Right cardiac atrium (tissue), 5 donors: ENCODE data around the gene PDZRN3. TPM values are rescaled to one million over a fixed set of nuclear protein-coding genes. Genes with fewer than 3 reads are reported as not detected.

Source experiments
- ATAC-seq, 2 donors: fragments of 200-7000 bp; cut with Tn5 transposase; one replicate each; pipeline versions ENCODE4 v1.8.0 to v1.9.1; 2020; ENCODE audit warnings: moderate library complexity in 2 of 2, mild to moderate bottlenecking in 1 of 2
- DNase-seq, 3 donors: peaks; one replicate each; pipeline ENCODE4 v3.0.0-alpha.2; 2020
- H3K27ac ChIP-seq: one replicate; pipeline ENCODE4 v1.5.1; 2013; ENCODE audit warnings: mild to moderate bottlenecking, low read length, control low read depth, moderate library complexity
- H3K27me3 ChIP-seq: one replicate; pipeline ENCODE4 v1.6.1; 2013; ENCODE audit not compliant: control insufficient read depth, insufficient read depth
- H3K4me1 ChIP-seq: one replicate; pipeline ENCODE4 v1.6.1; 2013; ENCODE audit warnings: low read length; ENCODE audit not compliant: control insufficient read depth, insufficient read depth
- H3K4me3 ChIP-seq: one replicate; pipeline ENCODE4 v1.5.1; 2013; ENCODE audit warnings: low read length, control low read depth
- H3K9me3 ChIP-seq: one replicate; pipeline ENCODE4 v1.6.1; 2013; ENCODE audit warnings: low read length; ENCODE audit not compliant: control insufficient read depth
- WGBS: extraction: QIAGEN DNeasy Blood & Tissue Kit; methylation state at CpG from one replicate; pipeline ENCODE4 v1.1.7; 2013; 5-methylcytosine and 5-hydroxymethylcytosine counted together
- intact Hi-C, 4 donors: fragments of 100-400 bp; cut with DNase I; formaldehyde crosslinking; loops; one replicate each; pipeline versions ENCODE4 v1.11.0 to v1.14.0; 2022 to 2023
- polyA plus RNA-seq: library from polyadenylated mRNA; stranded (reverse); fragments of 200-250 nt; gene quantifications from one replicate; pipeline ENCODE4 v1.2.3, GENCODE V29; 2013
- total RNA-seq, 4 donors: library from RNA; stranded (reverse); fragmentation: NEBNext Ultra II Directional; extraction: Animal tissue kit (Norgen Biotek cat#: 25700); gene quantifications; one replicate each; pipeline ENCODE4 v1.2.1, GENCODE V29; 2021
- donor health status: healthy with polysubstance abuse.
- donor health status: DM: no; HTN: yes; CAD: no.
- donor health status: DM: no; HTN: no; CAD: no.
- donor health status: DM: no; HTN: yes; CAD: no; lungs with severe emphysema.
- donor health status: DM: yes; HTN: yes; CAD: no.

PDZRN3 gene
- total and polyA plus RNA-seq, 5 donors = 49.8 to 96.5 (median 70.1) TPM

GRCh38 chr3:73504239-73504638 is 120.5 kb downstream of the PDZRN3 start:
- H3K27ac ChIP-seq = peak overlapping the region; percentile 56
- no peak for ATAC-seq
- peaks cover 3% of the 10 kb centered on the region for H3K4me1 ChIP-seq
- no peak for DNase-seq
- 60% methylated on average over 3 of the region's 3 CpGs for WGBS
- intact Hi-C loops = loop anchor here (5.0 to 10.0 kb wide), 5 partner anchors 47 to 402 kb away; no protein-coding TSS in a partner anchor
- H3K27me3 ChIP-seq = no peaks in the 10 kb centered on the region
- H3K9me3 ChIP-seq = no peaks in the 10 kb centered on the region
- H3K4me3 ChIP-seq = no peak overlapping the region

- Histone ChIP-seq H3K4me3 (no peak overlapping the region), H3K4me1 (peaks cover 5% of the 10 kb centered on the region), H3K27me3 (no peaks in the 10 kb centered on the region), H3K27ac (no peak overlapping the region), H3K9me3 (no peaks in the 10 kb centered on the region)
- intact Hi-C loops = loop anchor here (2.0 to 10.0 kb wide), 6 partner anchors 46 to 403 kb away; no protein-coding TSS in a partner anchor
- ATAC-seq (no peak), DNase-seq (no peak)
- 41% methylated on average over 4 of the region's 4 CpGs for WGBS
Measured at GRCh38 chr3:73503781-73504180, 121.0 kb downstream of the PDZRN3 start.

- DNase-seq (peak; percentile 73 to 78 (median 75)), ATAC-seq (peak; percentile 48 to 75)
- no peak overlapping the region for H3K27ac ChIP-seq
- H3K27me3 ChIP-seq = no peaks in the 10 kb centered on the region
- no peaks in the 10 kb centered on the region for H3K9me3 ChIP-seq
- H3K4me1 ChIP-seq = peaks cover 2% of the 10 kb centered on the region
- WGBS = 33% methylated on average over 6 of the region's 6 CpGs
- intact Hi-C loops = loop anchor here (2.0 to 10.0 kb wide), 6 partner anchors 46 to 402 kb away; no protein-coding TSS in a partner anchor
- H3K4me3 ChIP-seq = no peak overlapping the region
Measured at GRCh38 chr3:73502609-73503583, 121.8 kb downstream of the PDZRN3 start.

GRCh38 chr3:73500321-73500720 is 124.4 kb downstream of the PDZRN3 start:
- 95% methylated on average over 1 of the region's 1 CpG for WGBS
- peaks cover 2% of the 10 kb centered on the region for H3K4me1 ChIP-seq
- DNase-seq = no peak
- no peak overlapping the region for H3K27ac ChIP-seq
- no peak overlapping the region for H3K4me3 ChIP-seq
- H3K9me3 ChIP-seq = no peaks in the 10 kb centered on the region
- intact Hi-C loops = loop anchor here (5.0 to 10.0 kb wide), 5 partner anchors 43 to 398 kb away; no protein-coding TSS in a partner anchor
- no peak for ATAC-seq
- H3K27me3 ChIP-seq = no peaks in the 10 kb centered on the region

GRCh38 chr3:73499787-73500186 is 125.0 kb downstream of the PDZRN3 start:
- Histone ChIP-seq H3K9me3 (no peaks in the 10 kb centered on the region), H3K27ac (no peak overlapping the region), H3K27me3 (no peaks in the 10 kb centered on the region), H3K4me3 (no peak overlapping the region), H3K4me1 (peaks cover 2% of the 10 kb centered on the region)
- intact Hi-C loops = loop anchor here (2.0 to 10.0 kb wide), 6 partner anchors 42 to 399 kb away; no protein-coding TSS in a partner anchor
- ATAC-seq = no peak
- 96% methylated on average over 3 of the region's 3 CpGs for WGBS
- no peak for DNase-seq

- 79% methylated on average over 23 of the region's 23 CpGs for WGBS
- ATAC-seq = peak; percentile 33 to 43
- H3K4me1 ChIP-seq = peaks cover 2% of the 10 kb centered on the region
Measured at GRCh38 chr3:73498764-73499622, 125.7 kb downstream of the PDZRN3 start.

GRCh38 chr3:73497646-73498406 is 126.9 kb downstream of the PDZRN3 start:
- H3K4me1 ChIP-seq = peaks cover 7% of the 10 kb centered on the region

More at GRCh38 chr3:73498764-73499622, 125.7 kb downstream of the PDZRN3 start:
- no peaks in the 10 kb centered on the region for H3K9me3 ChIP-seq
- intact Hi-C loops = loop anchor here in 1 of 4 donors (2.0 kb wide), 1 partner anchor 398 kb away; no protein-coding TSS in a partner anchor
- H3K27me3 ChIP-seq = no peaks in the 10 kb centered on the region
- DNase-seq = no peak
- no peak overlapping the region for H3K4me3 ChIP-seq
- H3K27ac ChIP-seq = peak overlapping the region; percentile 6

GRCh38 chr3:73493543-73494308 is 131.0 kb downstream of the PDZRN3 start:
- peaks cover 11% of the 10 kb centered on the region for H3K4me1 ChIP-seq
- no peak overlapping the region for H3K4me3 ChIP-seq
- H3K27me3 ChIP-seq = no peaks in the 10 kb centered on the region
- H3K9me3 ChIP-seq = no peaks in the 10 kb centered on the region
- 46% methylated on average over 7 of the region's 7 CpGs for WGBS
- intact Hi-C loops = no loop called here
- DNase-seq (no peak), ATAC-seq (peak; percentile 65 to 72)
- H3K27ac ChIP-seq = no peak overlapping the region

More at GRCh38 chr3:73497646-73498406, 126.9 kb downstream of the PDZRN3 start:
- no peak for DNase-seq
- 92% methylated on average over 13 of the region's 13 CpGs for WGBS
- Histone ChIP-seq H3K9me3 (no peaks in the 10 kb centered on the region), H3K27me3 (no peaks in the 10 kb centered on the region), H3K4me3 (no peak overlapping the region), H3K27ac (no peak overlapping the region)
- no peak for ATAC-seq
- intact Hi-C loops = loop anchor here in 1 of 4 donors (2.0 kb wide), 1 partner anchor 397 kb away; no protein-coding TSS in a partner anchor

GRCh38 chr3:73492186-73492585 is 132.6 kb downstream of the PDZRN3 start:
- no peaks in the 10 kb centered on the region for H3K27me3 ChIP-seq
- intact Hi-C loops = no loop called here
- WGBS = 43% methylated on average over 5 of the region's 5 CpGs
- DNase-seq (no peak), ATAC-seq (no peak)
- no peaks in the 10 kb centered on the region for H3K9me3 ChIP-seq
- H3K4me3 ChIP-seq = no peak overlapping the region
- H3K27ac ChIP-seq = no peak overlapping the region
- peaks cover 11% of the 10 kb centered on the region for H3K4me1 ChIP-seq
